Activated CD8-positive, alpha-beta memory T cell treated with anti-CD3 and anti-CD28 coated beads for 4 hours (primary cell): ENCODE data around the gene SYN1.
"Not testable (repeated sequence)": the region's sequence is repeated elsewhere in the genome, so short reads cannot be mapped to it uniquely, and the experiment has no call there.

Experiments
- DNase-seq, 2 donors: peaks; one replicate each; pipeline ENCODE4 v3.0.0-alpha.2; 2020; ENCODE audit warnings: low read depth in 2 of 2

SYN1 gene

DNA sequence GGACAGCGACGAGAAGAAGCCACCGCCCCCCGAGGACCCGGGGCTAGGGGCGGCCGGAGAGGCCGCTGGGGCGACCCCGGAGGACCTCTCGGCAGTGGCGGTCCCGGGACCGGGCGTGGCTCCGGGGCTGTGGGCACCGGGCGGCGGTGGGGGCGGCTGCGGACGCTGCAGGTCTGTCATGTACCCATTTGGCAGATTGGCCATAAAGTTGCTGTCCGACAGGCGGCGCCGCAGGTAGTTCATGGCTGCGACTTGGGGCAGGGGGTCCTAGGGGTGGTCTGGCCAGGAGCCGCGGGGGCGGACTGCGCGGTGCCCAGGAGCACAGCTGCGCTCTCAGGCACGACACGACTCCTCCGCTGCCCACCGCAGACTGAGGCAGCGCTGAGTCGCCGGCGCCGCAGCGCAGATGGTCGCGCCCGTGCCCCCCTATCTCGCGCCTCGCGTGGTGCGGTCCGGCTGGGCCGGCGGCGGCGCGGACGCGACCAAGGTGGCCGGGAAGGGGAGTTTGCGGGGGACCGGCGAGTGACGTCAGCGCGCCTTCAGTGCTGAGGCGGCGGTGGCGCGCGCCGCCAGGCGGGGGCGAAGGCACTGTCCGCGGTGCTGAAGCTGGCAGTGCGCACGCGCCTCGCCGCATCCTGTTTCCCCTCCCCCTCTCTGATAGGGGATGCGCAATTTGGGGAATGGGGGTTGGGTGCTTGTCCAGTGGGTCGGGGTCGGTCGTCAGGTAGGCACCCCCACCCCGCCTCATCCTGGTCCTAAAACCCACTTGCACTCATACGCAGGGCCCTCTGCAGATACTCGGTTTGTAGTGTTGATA is at the start of gene SYN1:
Gene SYN1 (minus strand): TSS at position 372 of the 817 bp plus-strand sequence. CDS start 129 bp downstream, at position 243.
- DNase-seq, result peak; percentile 52 to 57

DNA sequence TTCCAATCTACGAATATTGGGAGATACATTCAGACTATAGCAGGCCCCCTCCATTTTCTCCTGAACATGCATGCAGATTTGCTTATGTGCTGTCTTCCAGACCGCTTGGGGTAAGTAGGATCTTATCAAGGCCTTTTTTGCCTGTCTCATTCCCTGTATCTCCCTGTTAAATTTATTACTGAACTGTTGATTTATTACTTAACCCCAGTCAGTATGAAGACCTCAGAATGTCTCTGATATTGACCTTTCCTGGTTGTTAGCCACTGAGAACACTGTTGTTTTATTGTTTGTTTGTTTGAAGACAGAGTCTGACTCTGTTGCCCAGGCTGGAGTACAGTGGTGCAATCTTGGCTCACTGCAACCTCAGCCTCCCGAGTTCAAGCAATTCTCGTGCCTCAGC is 46.1 kb upstream of the SYN1 start:
- DNase-seq, result not testable (repeated sequence)

DNA sequence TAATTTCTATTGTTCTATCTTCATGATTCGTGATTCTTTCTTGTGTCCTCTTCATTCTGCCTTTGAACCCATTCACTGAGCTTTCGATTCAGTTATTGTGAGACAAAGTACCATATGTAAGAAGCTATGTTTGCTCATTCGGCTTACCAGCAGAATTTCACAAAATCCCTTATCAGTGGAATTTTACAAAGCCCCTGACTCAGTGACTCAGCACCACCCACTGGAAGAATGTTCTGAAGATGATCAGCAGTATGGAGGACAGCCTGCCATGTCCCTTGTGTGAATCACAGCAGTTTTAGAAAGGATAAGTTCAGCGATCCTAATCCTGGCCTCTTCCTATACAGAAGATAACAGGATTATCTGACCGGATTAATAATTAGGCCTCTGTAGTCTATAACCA is 45.1 kb upstream of the SYN1 start:
- DNase-seq, result no peak

DNA sequence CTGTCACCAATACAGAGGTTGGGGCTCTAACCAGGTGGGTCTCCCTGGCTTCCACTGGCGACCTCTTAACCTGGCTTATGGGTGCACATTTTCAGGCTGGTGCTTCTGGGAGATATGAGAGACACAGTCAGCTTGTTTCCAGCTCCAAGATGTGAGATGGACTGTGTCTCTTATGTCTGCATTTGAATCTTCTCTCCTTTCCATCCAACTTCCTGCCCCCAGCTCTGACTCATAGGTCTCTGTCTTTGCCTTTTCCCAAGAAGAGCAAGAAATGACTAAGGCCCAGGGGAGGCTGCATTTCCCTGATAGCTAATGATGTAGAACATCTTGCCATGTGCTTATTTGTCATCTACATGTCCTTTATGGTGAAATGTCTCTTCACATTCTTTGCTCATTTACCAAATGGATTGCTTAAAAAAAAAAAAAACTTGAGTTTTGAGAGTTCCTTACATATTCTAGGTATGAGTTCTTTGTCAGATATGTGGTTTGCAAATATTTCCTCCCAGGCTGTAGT is 42.5 kb upstream of the SYN1 start:
- DNase-seq, result no peak

DNA sequence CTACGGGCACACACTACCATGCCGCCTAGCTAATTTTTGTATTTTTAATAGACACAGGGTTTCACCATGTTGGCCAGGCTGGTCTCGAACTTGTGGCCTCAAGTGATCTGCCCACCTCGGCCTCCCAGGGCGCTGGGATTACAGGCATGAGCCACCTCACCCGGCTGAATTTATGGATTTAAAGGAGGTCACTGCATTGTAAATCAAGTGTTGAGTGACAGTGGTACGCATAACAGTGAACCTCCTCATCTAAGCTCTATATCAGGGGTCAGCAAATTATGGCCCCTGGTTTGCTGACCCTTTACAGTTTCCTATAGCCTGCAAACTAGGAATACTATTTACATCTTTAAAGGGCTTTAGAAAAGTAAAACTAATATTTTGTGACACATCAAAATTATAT is 41.9 kb upstream of the SYN1 start:
- no peak for DNase-seq

DNA sequence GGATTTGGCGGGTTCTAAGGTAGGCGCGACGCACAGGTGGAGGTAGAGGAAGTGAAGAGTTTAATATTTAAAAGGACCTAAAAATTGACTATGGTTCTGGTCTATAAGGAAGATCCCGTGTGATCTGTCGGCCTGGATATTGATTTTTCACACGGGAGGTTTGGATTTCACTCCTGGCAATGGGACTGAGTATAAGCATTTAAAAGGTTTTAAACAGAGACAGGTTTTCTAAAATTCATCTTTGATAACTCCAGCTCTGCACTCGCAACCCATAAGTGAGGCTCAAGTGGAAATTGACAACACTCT is 39.7 kb upstream of the SYN1 start:
- DNase-seq, result no peak

DNA sequence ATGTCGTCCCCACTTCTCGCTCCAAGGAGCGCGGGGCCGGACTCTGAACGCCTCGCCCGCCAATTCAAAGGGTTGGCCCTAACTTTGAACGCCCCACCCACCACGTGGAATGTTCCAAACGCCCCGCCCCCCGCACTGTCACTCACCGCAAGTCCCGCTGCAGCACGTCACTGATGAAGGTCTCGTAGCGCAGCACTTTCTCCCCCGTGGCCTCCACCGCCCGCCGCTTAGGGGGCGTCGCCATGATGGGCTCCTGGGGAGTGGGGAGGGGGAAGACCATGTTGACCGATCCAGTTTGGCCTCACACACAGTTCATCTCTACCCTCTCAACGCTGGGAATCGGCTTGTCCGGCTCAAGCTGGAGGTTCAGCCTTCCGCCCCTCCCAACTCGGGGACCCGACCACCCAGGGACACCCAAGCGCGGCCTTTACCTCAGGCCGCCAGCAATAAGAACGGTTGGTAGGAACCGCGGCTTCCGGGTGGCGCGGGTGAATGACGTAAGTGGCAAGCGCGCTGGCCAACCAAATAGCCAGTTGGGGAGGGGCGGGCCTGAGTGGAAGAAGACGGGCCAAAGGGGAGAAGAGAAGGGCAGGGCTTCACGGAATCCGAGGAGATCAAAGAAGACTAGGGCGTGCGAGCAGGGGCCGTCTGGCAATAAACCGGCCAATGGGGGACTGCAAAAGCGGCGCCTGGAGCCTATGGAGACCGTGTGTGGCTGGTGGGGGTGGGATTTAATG is 39.2 kb upstream of the SYN1 start, which contains the start of gene UXT:
Gene UXT (minus strand): TSS at position 497 of the 737 bp plus-strand sequence. CDS start 253 bp downstream, at position 244.
- DNase-seq, result peak; percentile 80 to 83

DNA sequence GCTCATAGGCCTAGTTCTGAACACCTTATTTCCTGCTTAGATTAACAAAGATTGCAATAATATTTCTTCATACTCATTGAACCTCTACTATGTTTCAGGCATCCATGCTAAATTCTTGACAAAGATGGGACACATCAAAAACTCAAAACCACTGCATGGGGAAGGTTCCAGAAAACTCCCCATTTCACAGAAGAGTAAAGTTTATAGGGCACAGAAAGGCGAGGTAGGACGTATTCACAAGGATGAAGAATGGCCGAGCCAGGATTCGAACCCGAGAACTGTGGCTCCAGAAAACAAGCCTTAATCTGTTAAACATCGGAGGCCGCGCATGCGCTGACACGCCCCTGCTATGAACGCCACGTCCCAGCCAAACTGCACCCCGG is 38.6 kb upstream of the SYN1 start:
- no peak for DNase-seq

DNA sequence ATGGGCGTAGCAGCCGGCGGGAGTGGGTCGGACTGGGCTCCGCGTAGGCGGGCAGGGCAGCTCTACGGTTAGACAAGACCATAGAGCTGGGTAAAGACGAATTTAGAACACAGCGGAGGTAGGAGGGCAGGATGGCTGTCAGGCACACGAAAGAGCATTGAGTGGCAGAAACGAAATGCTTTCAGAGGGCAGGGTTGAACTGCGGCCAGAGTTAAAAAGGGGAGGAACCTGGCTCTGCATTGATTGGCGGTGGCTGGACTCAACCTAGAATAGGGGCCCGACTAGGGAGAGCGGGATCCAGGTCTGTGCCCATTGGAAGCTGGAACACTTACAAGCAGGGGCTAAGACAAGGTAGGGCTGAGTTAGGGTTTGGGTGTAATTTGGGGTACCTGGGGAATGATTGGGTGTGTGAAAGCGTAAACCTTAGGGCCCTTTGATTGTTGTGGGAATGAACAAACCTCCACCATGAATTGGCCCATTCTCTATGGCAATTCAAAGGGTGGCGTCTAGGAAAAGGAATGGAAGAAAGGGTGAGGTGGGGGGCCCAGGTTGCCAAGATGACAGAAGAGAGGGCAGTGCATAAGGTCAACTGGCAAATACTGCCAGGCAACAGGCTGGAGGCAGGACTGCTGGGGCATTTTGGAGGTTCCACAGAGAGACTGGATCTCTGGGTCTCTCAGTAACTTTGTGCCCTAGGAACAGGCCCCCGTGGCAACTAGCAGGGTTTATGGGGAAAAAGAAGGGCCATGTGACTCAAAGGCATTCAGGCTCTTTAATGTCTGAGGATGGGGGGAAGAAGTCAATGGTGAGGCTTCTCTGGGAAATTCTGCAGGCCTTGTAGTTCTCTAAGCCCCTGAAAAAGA is 31.6 kb upstream of the SYN1 start:
- DNase-seq, result no peak

DNA sequence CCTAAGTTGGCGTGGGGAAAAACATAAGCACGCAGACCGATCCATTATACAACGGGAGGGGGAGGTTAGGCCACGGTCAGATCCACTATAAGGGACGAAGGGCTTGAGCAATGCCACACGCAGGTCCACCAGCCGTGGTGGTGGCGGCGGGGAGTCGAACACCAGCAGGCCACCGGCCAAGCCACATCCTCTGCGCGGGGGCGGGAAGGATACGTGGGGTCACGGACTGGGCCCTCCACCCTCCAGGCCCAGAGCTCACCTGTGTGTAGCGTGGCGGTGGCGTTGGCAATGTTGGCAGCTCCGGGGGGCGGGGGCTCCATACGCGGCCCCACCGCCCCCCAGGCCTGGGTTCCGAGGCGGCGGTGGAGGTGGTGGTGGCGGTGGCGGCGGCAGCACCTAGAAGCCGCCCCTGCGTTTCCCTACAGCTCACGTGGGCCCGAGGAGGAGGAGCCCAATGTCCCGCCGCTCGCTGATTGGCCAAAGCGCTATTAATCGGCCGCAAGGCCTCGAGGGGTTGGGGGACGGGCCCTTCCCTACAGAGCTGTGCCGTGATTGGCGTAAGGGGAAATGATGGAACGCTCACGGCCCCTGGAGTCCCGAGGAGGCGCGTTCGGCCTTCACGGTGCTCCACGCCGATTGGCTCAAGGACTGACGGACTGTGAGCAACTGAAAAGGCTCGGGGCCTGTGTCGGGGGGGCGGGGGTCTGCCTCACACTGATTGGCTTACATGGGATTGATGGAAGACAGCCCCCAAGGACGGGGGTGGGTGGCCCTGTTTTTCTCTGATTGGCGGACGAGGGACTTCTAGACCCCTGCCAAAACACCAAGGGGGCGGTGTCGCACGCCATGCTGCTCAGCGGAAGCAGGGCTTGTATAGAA is 30.7 kb upstream of the SYN1 start, which contains the start of gene ELK1:
Gene ELK1 (minus strand): TSS at position 400 of the 879 bp plus-strand sequence. CDS start 9,122 bp downstream, outside the sequence.
- DNase-seq, result peak; percentile 73 to 83

DNA sequence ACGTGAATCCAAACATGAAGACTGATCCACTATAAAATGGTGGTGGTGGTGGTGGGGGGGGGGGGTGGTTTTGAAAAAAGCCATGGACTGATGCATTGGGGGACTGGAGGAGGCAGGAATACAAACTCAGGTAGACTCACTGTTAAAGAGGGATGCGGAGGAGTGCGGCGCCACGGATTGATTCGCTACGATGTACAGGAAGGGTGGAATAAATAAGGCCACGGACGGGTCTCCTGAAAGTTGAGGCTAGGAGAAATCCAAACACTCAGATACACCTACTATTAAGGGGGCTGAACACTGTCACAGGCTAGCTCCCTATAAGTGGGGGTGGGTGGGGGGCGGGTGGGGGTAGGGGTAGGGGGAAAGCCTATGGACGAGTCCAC is 30.1 kb upstream of the SYN1 start:
- no peak for DNase-seq

DNA sequence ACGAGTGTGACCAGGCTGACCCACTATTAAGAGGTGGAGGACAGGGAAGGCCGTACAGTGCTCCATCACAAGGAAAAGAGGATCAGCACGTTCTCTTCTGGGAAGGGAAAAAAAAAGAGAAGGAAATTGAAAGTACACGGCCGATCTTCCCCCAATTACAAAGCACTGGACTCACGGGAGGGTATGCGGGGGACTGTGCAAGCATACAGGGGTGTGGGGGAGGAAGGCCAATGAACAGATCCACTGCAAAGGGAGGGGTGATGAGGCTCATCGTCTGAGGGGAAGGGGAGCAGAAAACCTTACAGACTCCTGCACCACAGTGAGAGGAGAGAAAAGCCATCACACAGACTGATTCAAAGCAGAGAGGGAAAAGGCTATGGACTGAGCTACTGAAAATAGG is 29.6 kb upstream of the SYN1 start:
- DNase-seq, result no peak

DNA sequence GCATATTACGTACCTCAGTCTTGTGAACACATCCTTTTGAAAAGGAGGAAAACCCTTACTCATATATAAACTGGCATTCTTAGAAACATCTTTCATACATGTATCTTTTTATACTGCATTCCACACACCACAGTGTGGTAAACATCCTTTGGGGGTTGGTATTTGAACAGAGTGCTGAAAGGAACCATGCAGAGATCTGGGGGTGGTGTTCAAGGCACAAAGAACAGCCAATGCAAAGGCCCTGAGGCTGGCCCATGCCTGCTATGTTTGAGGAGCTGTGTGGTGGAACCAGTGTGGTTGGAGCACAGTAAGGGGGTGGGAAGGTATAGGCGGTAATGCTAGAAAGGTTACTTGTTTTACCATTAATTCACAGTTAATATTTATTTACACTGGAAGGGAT is 28.7 kb upstream of the SYN1 start:
- DNase-seq, result no peak

DNA sequence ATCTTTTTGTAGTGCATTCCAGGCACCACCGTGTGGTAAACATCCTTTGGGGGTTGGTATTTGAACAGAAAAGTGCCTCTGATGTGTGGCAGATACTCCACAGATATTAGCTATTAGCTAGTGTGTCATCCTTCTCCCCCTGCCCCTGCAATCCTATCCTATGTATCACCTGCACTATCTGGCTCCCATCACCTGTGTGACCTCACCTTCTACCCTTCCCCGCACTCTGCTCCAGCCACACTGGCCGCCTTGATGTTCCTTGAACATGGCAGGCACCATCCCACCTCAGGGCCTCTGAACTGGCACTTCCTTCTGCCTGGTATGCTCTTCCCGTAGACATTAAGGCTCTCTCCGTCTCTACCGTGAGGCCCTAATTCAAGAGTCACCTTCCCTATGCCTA is 27.0 kb upstream of the SYN1 start:
- no peak for DNase-seq

DNA sequence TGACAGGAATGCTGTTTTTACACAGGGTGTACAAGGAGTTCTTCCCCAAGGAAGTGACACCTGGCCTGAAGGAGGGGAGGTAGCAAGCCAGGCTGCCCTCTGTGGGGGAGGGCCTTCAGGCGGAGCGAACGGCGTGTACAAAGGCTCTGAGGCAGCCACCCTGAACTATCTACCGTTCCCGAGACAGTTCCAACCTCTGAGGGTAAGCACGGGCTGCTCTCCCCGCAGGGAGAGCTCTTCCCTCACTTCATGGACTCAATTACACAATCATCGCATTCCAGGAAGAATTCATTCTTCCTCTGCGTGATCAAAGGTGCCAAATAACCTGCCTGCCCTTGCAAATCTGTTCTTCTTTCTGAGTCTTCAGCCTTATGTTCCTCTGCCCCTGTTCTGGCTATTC is 25.9 kb upstream of the SYN1 start:
- no peak for DNase-seq

DNA sequence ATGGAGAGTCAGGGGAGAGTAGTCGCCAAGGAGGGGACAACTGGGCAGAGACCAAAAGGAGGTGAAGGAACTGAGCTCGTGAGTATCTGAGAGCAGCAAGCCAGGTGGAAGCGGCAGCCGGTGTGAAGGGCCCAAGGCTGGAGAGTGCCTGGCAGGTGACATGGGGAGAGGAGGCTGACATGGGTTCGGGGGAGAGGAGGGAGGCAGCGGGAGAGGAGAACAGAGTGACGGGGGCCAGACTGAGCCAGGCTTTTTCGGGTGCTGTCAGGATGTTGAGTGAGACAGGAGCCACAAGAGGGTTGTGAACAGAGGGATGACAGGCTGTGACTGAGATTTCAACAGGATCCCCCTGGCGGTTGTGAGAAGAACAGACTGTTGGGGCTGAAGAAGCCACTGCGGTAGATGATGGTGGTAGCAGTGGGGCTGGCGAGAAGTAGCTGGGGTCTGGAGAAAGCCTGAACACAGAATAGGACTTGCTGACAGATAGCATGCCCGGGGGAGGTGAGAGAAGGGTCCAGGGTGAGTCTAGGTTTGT is 25.0 kb upstream of the SYN1 start:
- no peak for DNase-seq

DNA sequence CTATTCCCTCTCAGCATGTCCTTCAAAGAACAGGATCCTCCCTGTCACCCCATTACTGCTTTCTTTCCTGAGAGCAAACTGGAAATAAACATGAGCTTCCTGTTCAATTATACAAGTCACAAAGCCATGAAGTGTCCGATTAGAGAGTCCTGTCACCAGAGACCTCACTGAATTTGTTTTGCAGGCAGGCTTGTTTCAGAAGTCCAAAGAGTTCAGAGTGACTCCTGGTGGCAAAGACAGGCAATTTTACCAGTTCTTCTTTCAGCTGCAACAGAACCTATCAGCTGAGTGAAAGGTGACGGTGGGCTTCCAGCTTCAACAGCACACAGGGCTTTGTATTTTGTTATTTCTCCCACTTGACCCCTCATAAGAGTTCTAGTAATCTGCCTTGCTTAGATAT is 24.3 kb upstream of the SYN1 start:
- no peak for DNase-seq

DNA sequence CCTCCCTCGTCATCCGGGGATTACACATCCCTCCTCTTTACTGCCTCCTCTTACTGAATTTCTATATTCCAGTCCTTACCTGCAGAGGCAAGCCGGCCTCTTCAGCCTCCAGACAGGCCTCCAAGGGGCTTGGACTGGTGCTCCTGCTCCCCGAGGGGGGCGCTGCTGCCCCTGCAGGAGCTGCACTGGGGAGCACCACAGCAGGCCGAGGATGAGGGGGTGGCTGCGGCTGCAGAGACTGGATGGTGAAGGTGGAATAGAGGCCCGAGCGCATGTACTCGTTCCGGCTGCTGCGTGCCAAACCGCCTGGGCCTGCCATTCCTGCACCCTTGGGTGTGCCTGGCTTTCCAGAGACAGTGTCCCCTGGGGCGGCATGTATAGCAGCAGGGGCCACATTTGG is 19.2 kb upstream of the SYN1 start:
- no peak for DNase-seq

DNA sequence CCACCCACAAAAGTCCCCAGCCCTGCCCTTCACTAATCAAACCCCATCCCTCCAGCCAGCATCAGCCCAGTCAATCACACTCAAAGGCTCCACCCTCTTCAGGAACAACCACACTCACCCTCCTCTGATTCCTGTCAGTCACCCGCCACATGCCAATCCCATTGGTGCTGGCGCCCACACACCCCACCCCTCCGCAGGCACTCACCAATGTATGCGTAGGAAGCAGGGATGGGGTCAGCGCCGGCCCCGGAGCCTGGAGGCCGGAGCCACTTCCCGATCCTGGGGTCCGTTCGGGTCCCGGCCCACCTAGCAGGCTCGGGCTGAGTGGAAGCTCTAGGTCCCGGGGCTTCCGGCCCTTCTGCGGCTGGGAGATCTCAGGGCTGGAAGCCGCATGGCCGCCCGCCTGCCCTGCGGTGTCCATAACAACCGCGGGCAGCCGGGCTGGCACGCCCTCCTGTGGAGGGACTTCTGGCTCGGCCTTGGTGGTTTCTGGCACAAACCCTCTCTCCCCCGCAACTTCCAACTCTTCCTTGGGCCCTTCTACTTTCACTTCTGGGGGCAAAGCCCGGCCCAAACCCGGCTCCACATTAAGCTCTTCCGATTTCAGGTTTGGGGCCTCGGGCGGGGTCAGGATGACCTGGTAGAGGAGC is 18.0 kb upstream of the SYN1 start:
- no peak for DNase-seq

DNA sequence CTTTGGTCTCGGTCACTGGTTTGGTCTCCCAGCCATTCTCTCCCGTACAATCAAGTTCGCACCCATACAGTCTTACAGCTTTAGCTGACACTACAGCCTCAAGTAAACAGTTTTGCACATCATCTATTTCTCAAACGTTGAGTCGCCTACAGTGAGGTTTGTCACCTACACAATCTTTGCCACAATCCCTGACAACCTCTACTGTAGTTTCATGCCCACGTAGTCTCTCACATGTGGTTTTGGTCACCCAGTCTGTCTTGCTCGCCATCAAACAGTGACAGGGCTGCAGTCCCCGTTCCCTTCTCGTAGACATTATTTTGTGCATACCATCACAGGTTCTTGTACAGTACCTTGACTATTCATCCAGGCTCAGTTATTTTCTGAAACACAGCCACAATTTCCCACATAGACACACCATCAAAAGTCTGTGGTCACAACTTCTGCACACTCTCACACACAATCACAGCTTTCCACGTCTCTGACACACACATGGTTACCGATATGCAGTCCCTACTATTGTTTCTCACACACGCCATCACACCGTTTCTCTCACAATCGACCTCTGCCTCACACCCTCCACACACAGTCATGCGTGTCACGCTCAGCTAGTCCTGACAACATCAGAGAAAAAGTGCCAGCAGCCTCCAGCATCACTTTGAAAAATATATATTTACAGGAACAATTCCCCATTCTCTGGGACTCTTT is 15.4 kb upstream of the SYN1 start:
- no peak for DNase-seq
